OCI-LY7 (cell line): ENCODE data around the gene TSHZ2.

ENCODE experiments used
- EZH2phosphoT487 ChIP-seq: fragments of 200-600 bp; sonication (generic); IDR thresholded peaks from 2 replicates; pipeline ENCODE4 v1.6.1; 2018; ENCODE audit warnings: low read depth, borderline replicate concordance, mild to moderate bottlenecking, mixed run types, antibody characterized with exemption, low read length, moderate library complexity, mixed read lengths
- TF ChIP-seq, protein P1 (sequence below): fragments of 200-600 bp; sonication (generic); conservative IDR thresholded peaks from 2 replicates; pipeline ENCODE4 v1.5.1; 2014; ENCODE audit warnings: mild to moderate bottlenecking, antibody characterized with exemption, low read length, moderate library complexity, mixed read lengths

DNA sequence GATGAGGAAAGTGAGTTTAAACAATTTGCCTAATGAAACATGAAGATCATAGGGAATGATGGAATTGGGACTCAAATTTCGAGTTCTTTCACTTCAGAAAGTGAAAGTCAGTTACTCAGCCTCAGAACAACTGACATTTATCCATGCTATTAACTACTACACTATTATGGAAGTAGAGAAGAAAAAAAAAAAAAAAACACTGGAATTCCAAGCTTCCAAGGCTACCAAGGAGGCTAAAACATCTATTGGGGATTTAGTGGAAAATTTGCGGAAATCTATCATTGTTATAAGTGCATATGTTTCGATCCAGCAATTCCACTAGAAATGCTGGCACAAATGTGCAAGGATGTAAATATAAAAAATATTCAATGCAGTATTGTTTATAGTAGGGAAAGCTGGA lies 70.4 kb downstream of the TSHZ2 start:
- TF ChIP-seq, protein P1, sequence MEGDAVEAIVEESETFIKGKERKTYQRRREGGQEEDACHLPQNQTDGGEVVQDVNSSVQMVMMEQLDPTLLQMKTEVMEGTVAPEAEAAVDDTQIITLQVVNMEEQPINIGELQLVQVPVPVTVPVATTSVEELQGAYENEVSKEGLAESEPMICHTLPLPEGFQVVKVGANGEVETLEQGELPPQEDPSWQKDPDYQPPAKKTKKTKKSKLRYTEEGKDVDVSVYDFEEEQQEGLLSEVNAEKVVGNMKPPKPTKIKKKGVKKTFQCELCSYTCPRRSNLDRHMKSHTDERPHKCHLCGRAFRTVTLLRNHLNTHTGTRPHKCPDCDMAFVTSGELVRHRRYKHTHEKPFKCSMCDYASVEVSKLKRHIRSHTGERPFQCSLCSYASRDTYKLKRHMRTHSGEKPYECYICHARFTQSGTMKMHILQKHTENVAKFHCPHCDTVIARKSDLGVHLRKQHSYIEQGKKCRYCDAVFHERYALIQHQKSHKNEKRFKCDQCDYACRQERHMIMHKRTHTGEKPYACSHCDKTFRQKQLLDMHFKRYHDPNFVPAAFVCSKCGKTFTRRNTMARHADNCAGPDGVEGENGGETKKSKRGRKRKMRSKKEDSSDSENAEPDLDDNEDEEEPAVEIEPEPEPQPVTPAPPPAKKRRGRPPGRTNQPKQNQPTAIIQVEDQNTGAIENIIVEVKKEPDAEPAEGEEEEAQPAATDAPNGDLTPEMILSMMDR = no peak
- TF ChIP-seq EZH2phosphoT487 = no peak
